ENCODE measurements around the gene SLC6A1. TPM values are rescaled to one million over a fixed set of nuclear protein-coding genes. Genes with fewer than 3 reads are reported as not detected.

SLC6A1 gene
- polyA plus RNA-seq, 1 of the 3 experiments (the other 2 are of a cell fraction): not detected

DNA sequence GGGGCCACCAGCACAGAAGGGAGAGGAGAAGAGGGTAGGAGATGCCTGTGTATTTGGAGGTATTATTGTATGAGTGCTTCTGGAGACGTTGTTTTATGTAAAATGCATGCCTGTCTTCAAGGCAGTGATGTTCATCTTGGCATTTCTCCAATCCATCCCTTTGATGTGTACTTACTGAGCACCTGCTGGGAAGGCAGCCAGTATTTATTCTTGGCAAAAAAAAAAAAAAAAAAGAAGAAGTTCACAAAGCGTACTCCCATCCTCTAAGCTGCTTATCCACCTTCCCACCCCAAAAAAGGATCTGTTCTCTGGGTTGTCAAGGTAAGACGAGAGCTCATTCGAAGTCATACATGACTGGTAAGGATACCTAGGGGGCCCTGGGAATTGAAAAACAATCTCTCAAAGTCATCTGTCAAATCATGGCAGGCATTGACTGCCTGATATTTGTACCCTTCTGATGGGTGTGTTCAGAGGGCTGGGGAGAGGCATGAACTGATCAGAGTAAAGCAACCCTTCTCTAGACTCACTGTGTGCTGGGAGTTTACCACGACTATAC, 30.0 kb upstream of the SLC6A1 start:
- ChIA-PET POLR2A (no interaction called here), CTCF (interaction anchor here (0.8 to 3.2 kb wide), 5 partner anchors 13 to 618 kb away, joined by 3 to 21 read pairs (median 5); no protein-coding TSS in a partner anchor)
- H3K9me3 ChIP-seq: no peaks in the 10 kb centered on the region

More for the DNA sequence above, 30.0 kb upstream of the SLC6A1 start:
- Histone ChIP-seq H3K36me3 (replicated peaks in 1 of 2; ENCODE audit: control insufficient read depth in 1 of 2, insufficient read depth in 2 of 2, low read length in 1 of 2) (no peaks in the 10 kb centered on the region), H3K9me2 (no peaks in the 10 kb centered on the region), H2AFZ (ENCODE audit: low read depth) (no peak overlapping the region), H3K27ac (ENCODE audit: low read depth in 2 of 2, low read length in 1 of 2) (no peak overlapping the region), H3K4me2 (no peak overlapping the region), H3K4me3 (ENCODE audit: low read depth in 2 of 2, low read length in 1 of 2) (no peak overlapping the region), H3K9ac (no peak overlapping the region), H4K20me1 (ENCODE audit: insufficient read depth) (no peaks in the 10 kb centered on the region), H3K79me2 (ENCODE audit: insufficient read depth) (no peaks in the 10 kb centered on the region), H3K27me3 (ENCODE audit: insufficient read depth) (no peaks in the 10 kb centered on the region), H3K4me1 (ENCODE audit: control insufficient read depth in 1 of 2, insufficient read depth in 2 of 2, low read depth in 1 of 2, low read length in 1 of 2) (no peaks in the 10 kb centered on the region; a peak in 1 of 4 replicates), H3F3A (replicated peaks; ENCODE audit: insufficient read depth) (no peaks in the 10 kb centered on the region)
- 34% methylated on average over 5 of the region's 5 CpGs for WGBS (ENCODE audit: low lambda C conversion rate)
- TF ChIP-seq, protein P1, sequence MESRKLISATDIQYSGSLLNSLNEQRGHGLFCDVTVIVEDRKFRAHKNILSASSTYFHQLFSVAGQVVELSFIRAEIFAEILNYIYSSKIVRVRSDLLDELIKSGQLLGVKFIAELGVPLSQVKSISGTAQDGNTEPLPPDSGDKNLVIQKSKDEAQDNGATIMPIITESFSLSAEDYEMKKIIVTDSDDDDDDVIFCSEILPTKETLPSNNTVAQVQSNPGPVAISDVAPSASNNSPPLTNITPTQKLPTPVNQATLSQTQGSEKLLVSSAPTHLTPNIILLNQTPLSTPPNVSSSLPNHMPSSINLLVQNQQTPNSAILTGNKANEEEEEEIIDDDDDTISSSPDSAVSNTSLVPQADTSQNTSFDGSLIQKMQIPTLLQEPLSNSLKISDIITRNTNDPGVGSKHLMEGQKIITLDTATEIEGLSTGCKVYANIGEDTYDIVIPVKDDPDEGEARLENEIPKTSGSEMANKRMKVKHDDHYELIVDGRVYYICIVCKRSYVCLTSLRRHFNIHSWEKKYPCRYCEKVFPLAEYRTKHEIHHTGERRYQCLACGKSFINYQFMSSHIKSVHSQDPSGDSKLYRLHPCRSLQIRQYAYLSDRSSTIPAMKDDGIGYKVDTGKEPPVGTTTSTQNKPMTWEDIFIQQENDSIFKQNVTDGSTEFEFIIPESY (IDR thresholded peaks at IDR 0.05; ENCODE audit: borderline replicate concordance, low read depth): no peak
- TF ChIP-seq YY1 (IDR thresholded peaks at IDR 0.05; ENCODE audit: low read depth) (no peak), MEF2A (IDR thresholded peaks at IDR 0.05; ENCODE audit: borderline replicate concordance, low read depth) (no peak), NRF1 (IDR thresholded peaks at IDR 0.05; ENCODE audit: low read depth, low read length) (no peak), MXI1 (IDR thresholded peaks at IDR 0.05; ENCODE audit: low read depth, low read length) (no peak), FOXJ3 (CRISPR knock-in tag; IDR thresholded peaks at IDR 0.05) (no peak), RCOR1 (IDR thresholded peaks at IDR 0.05; ENCODE audit: low read length) (no peak), ELF1 (IDR thresholded peaks at IDR 0.05) (no peak), GATA2 (CRISPR knock-in tag; IDR thresholded peaks at IDR 0.05) (no peak), CHD2 (IDR thresholded peaks at IDR 0.05; ENCODE audit: low read length, partially characterized antibody) (no peak), RAD21 (IDR thresholded peaks at IDR 0.05; ENCODE audit: low read length) (no peak), EP300 (IDR thresholded peaks at IDR 0.05; ENCODE audit: borderline replicate concordance in 1 of 2, low read depth in 1 of 2, low read length in 1 of 2) (no peak), NFIC (IDR thresholded peaks at IDR 0.05; ENCODE audit: borderline replicate concordance) (no peak), RXRA (IDR thresholded peaks at IDR 0.05; ENCODE audit: borderline replicate concordance, low read depth) (no peak), FOSL2 (IDR thresholded peaks at IDR 0.05; ENCODE audit: borderline replicate concordance, low read depth) (no peak), SIN3A (IDR thresholded peaks at IDR 0.05; ENCODE audit: borderline replicate concordance, low read depth, low read length) (no peak)
- TF ChIP-seq, protein P2, sequence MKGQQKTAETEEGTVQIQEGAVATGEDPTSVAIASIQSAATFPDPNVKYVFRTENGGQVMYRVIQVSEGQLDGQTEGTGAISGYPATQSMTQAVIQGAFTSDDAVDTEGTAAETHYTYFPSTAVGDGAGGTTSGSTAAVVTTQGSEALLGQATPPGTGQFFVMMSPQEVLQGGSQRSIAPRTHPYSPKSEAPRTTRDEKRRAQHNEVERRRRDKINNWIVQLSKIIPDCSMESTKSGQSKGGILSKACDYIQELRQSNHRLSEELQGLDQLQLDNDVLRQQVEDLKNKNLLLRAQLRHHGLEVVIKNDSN (IDR thresholded peaks at IDR 0.05; ENCODE audit: borderline replicate concordance, low read depth): no peak
- TF ChIP-seq, protein P3, sequence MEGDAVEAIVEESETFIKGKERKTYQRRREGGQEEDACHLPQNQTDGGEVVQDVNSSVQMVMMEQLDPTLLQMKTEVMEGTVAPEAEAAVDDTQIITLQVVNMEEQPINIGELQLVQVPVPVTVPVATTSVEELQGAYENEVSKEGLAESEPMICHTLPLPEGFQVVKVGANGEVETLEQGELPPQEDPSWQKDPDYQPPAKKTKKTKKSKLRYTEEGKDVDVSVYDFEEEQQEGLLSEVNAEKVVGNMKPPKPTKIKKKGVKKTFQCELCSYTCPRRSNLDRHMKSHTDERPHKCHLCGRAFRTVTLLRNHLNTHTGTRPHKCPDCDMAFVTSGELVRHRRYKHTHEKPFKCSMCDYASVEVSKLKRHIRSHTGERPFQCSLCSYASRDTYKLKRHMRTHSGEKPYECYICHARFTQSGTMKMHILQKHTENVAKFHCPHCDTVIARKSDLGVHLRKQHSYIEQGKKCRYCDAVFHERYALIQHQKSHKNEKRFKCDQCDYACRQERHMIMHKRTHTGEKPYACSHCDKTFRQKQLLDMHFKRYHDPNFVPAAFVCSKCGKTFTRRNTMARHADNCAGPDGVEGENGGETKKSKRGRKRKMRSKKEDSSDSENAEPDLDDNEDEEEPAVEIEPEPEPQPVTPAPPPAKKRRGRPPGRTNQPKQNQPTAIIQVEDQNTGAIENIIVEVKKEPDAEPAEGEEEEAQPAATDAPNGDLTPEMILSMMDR (IDR thresholded peaks at IDR 0.05): no peak
- DNase-seq: no peak
